ENCODE data around the gene INTS6.
A peak's percentile ranks its signal among the peaks of the same experiment; 100 is the strongest.

INTS6 gene

GRCh38 chr13:51452361-51453206 lies at the start of gene INTS6:
Gene INTS6 (minus strand): TSS chr13:51453036. CDS start chr13:51452525, 511 bp downstream.
- peak; percentile 99 for DNase-seq (ENCODE audit: low spot score)

- no peak for DNase-seq (ENCODE audit: low spot score)
Measured at GRCh38 chr13:51502153-51502651, 49.4 kb upstream of the INTS6 start.

DNA sequence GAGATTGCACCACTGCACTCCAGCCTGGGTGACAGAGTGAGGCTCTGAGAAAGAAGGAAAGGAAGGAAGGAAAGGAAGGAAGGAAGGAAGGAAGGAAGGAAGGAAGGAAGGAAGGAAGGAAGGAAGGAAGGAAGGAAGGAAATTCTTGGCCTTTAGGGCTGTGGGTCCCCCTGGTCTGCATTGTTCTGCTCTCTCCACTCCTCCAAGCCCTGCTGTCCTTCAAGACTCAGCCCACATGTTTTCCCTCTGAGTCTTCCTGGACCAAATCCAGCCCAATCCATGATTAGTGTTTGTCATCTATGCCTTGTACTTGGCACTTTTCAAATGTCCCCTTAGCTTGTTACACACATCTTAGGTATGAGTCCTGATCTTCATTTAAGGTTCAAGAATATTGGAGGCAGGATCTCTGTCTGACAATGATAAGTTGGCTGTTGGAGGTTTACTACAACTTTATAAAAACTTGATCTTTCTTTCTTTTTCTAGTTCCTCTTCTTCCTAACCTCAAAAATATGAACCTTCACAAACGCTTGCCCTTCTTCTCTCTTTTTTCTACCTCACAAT lies 48.8 kb upstream of the INTS6 start:
- no peak for DNase-seq (ENCODE audit: low spot score)

GRCh38 chr13:51501096-51501495 lies 48.3 kb upstream of the INTS6 start:
- no peak for DNase-seq (ENCODE audit: low spot score)

- DNase-seq (ENCODE audit: low spot score): no peak
Measured at GRCh38 chr13:51500687-51501086, 47.9 kb upstream of the INTS6 start.

- DNase-seq (ENCODE audit: low spot score): no peak
Measured at GRCh38 chr13:51499841-51500240, 47.0 kb upstream of the INTS6 start.

DNA sequence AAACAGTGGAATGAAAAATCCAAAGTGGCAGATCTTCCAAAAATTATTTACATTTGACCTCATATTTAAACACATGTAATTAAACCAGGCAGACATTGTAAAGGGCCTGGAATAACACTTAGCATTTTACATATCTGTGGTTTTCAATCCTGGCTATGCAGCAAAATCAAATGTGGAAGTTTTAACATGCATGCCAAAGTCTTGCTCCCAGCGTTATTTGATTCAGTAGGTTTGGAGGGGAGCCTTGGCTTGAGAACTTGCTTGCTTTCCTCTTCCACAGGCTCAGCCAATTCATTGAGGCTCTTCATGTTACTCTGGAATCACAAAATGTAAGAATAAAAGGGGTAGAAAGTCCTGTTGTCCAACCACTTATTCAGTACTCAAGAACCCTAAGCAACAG lies 42.5 kb upstream of the INTS6 start:
- no peak for DNase-seq (ENCODE audit: low spot score)

- DNase-seq (ENCODE audit: low spot score): no peak
Measured at GRCh38 chr13:51494156-51494555, 41.3 kb upstream of the INTS6 start.

- no peak for DNase-seq (ENCODE audit: low spot score)
Measured at GRCh38 chr13:51488212-51488611, 35.4 kb upstream of the INTS6 start.

GRCh38 chr13:51481656-51482055 lies 28.8 kb upstream of the INTS6 start:
- DNase-seq (ENCODE audit: low spot score): no peak

GRCh38 chr13:51479199-51479523 lies 26.3 kb upstream of the INTS6 start:
- DNase-seq (ENCODE audit: low spot score): no peak

DNA sequence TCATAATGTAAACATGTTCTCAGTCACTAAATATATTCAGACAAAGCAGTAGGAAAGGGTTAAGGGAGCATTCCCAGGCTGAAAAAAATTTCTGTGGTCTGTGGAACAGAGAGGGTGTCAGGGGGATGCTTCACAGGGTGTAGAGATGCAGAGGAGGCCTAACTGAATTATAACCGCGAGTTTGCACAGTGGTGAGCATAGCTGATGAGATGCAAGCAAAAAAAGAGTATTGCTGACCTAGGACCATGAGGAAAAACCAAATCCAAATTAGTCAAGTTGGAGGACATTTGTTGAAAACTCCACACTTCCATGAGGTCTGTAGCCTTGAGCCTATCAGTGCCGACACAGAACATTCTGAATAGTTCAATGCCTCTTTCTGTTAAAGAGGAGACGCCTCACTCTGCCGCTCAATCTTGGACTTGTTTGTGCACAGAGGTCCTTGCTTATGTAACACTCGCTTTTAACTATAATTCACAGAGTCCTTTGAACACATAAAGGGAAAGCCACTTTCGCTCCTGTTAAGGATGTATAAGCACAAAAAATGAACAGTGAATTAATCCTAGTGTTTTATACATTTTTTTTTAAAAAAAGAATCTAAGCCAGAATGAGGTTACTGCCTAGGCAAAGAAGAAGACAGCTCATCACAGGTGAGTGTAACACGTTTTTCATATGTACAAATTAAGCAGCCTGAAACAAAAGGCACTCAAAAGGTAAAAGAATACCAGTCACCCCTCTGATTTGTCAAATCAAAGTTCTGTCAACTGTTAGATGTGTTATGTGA lies 25.8 kb upstream of the INTS6 start:
- no peak for DNase-seq (ENCODE audit: low spot score)

DNA sequence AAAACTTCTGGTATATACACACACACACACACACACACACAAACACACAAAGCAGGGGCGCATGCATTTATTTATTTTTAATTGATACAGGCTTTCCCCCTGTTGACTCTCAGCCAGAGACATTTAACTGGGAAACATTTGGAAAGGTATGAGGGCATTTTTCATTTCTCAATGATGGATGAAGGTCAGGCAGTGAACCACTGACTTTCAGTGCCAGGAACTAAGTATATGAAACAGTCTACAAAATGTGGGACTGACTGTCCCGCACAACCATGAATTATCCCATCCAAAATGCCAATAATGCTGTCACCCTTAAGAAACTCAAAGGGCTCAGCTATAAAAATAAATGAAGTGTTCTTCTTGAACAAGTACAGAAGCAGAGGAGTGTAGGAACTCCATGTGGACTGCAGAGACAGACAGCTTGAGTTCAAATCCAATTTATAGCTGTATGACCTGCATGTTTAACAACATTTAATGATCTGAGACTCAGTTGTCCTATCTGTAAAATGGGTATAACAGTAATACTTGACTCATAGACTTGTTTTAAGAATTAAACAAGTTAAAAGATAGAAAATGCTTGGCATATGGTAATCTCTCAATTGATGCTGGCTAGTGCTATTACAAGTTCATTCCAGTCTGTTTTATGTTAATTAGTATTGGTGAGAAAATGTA lies 25.0 kb upstream of the INTS6 start:
- no peak for DNase-seq (ENCODE audit: low spot score)

- no peak for DNase-seq (ENCODE audit: low spot score)
Measured at GRCh38 chr13:51477149-51477548, 24.3 kb upstream of the INTS6 start.

- DNase-seq (ENCODE audit: low spot score): no peak
Measured at GRCh38 chr13:51475727-51476501, 23.1 kb upstream of the INTS6 start.

DNA sequence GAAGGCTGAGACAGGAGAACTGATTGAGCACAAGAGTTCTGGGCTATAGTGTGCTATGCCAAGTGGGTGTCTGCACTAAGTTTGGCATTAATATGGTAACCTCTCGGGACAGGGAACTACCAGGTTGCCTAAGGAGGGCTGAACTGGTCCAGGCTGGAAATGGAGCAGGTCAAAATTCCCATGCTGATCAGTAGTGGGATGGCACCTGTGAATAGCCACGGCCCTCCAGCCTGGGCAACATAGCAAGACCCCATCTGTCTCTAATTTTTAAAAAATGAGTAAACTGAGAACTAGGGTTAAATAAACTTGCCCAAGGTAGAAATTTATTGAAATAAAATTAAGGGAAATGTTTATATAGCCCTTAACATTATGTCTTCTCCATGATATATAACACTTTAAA lies 17.0 kb upstream of the INTS6 start:
- DNase-seq (ENCODE audit: low spot score): no peak

- DNase-seq (ENCODE audit: low spot score): no peak
Measured at GRCh38 chr13:51467730-51468129, 14.9 kb upstream of the INTS6 start.

DNA sequence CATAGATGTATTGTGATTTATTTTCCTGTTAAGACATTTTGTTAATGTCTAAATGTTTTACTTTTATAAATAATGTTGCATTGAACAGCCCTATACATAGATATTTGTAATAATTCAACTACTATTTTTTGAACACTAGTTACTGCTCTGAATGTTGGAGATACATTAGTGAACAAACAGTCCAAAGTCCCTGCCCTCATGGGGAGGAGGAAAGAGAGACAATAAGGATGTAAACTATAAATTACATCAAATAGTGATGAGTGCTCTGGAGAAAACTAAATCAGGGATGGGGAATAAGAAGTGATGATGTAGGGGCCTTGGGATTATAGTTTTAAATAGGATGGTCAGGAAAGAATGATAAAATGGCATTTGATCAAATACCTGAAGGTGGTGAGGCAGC lies 12.3 kb upstream of the INTS6 start:
- DNase-seq (ENCODE audit: low spot score): no peak

- DNase-seq (ENCODE audit: low spot score): no peak
Measured at GRCh38 chr13:51457086-51457815, 4.4 kb upstream of the INTS6 start.

- no peak for DNase-seq (ENCODE audit: low spot score)
Measured at GRCh38 chr13:51456510-51456909, 3.7 kb upstream of the INTS6 start.

GRCh38 chr13:51455532-51455931 lies 2.7 kb upstream of the INTS6 start:
- no peak for DNase-seq (ENCODE audit: low spot score)

Measured in hematopoietic multipotent progenitor cell treated with erythropoietin and hydrocortisone succinate and interleukin-3 and kit ligand, for 17 days (in vitro differentiated cells).